ENCODE measurements around the gene DISC1.

The DISC1 gene

GRCh38 chr1:232048481-232048880, 421.9 kb downstream of the DISC1 start:
- TF ChIP-seq CTCF (IDR thresholded peaks at IDR 0.05; ENCODE audit: insufficient read depth, low read depth, low read length, missing control alignments) = no peak
- DNase-seq (ENCODE audit: low read depth) = no peak
- no peak overlapping the region for H3K4me3 ChIP-seq (ENCODE audit: low read depth, low read length)

GRCh38 chr1:232049335-232049734, 422.7 kb downstream of the DISC1 start:
- TF ChIP-seq CTCF (IDR thresholded peaks at IDR 0.05; ENCODE audit: insufficient read depth, low read depth, low read length, missing control alignments) = no peak
- no peak overlapping the region for H3K4me3 ChIP-seq (ENCODE audit: low read depth, low read length)
- DNase-seq (ENCODE audit: low read depth) = no peak

GRCh38 chr1:232057217-232057895, 430.8 kb downstream of the DISC1 start:
- no peak for DNase-seq (ENCODE audit: low read depth)
- TF ChIP-seq CTCF (IDR thresholded peaks at IDR 0.05; ENCODE audit: insufficient read depth, low read depth, low read length, missing control alignments) = no peak
- H3K4me3 ChIP-seq (ENCODE audit: low read depth, low read length) = no peak overlapping the region

- DNase-seq (ENCODE audit: low read depth) = no peak
- H3K4me3 ChIP-seq (ENCODE audit: low read depth, low read length) = no peak overlapping the region
- TF ChIP-seq CTCF (IDR thresholded peaks at IDR 0.05; ENCODE audit: insufficient read depth, low read depth, low read length, missing control alignments) = no peak
Observed at GRCh38 chr1:232057896-232058274, 431.3 kb downstream of the DISC1 start.

GRCh38 chr1:232059726-232060374, 433.3 kb downstream of the DISC1 start:
- no peak for DNase-seq (ENCODE audit: low read depth)
- no peak for TF ChIP-seq CTCF (IDR thresholded peaks at IDR 0.05; ENCODE audit: insufficient read depth, low read depth, low read length, missing control alignments)
- H3K4me3 ChIP-seq (ENCODE audit: low read depth, low read length) = no peak overlapping the region

GRCh38 chr1:232062967-232063366, 436.4 kb downstream of the DISC1 start:
- TF ChIP-seq CTCF (IDR thresholded peaks at IDR 0.05; ENCODE audit: insufficient read depth, low read depth, low read length, missing control alignments) = no peak
- no peak overlapping the region for H3K4me3 ChIP-seq (ENCODE audit: low read depth, low read length)
- DNase-seq (ENCODE audit: low read depth) = no peak

GRCh38 chr1:232066521-232066920, 439.9 kb downstream of the DISC1 start:
- DNase-seq (ENCODE audit: low read depth) = no peak
- TF ChIP-seq CTCF (IDR thresholded peaks at IDR 0.05; ENCODE audit: insufficient read depth, low read depth, low read length, missing control alignments) = no peak
- no peak overlapping the region for H3K4me3 ChIP-seq (ENCODE audit: low read depth, low read length)
